Activated effector memory CD4-positive, alpha-beta T cell treated with anti-CD3 and anti-CD28 coated beads, Interleukin-2, amount 50 U/mL, for 16 hours (primary cell): ENCODE data around the gene CWC22.
"Not testable (repeated sequence)": the region's sequence is repeated elsewhere in the genome, so short reads cannot be mapped to it uniquely, and the experiment has no call there.

Source experiments
- DNase-seq: peaks from one replicate; pipeline ENCODE4 v3.0.0-alpha.2; 2020

CWC22 gene

DNA sequence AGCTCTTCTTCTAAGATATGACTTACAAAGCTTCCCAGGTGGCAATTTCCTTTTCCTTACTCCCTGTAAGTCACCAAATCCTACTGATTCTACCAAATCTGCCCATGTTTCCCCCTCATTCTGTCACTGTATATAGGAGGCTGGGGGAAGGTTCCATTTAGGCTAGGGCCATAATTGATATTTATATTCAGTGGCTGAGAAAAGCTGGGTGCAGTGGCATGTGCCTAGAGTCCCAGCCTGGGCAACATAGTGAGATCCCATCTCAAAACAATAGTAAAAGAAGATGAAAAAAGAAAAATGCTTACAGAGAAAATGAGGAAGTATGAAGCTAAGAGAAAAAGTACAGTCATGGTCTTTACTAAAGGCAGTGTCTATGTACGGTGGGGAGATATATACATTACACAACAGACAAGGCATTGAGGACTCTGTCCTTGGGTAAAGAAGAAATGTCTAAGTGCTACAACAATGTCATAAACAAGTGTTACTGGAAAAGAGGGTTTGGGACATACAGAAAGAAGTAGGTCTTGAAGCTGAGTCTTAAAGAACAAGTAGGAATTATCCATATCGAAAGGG, 4.8 kb downstream of the CWC22 start:
- no peak for DNase-seq

DNA sequence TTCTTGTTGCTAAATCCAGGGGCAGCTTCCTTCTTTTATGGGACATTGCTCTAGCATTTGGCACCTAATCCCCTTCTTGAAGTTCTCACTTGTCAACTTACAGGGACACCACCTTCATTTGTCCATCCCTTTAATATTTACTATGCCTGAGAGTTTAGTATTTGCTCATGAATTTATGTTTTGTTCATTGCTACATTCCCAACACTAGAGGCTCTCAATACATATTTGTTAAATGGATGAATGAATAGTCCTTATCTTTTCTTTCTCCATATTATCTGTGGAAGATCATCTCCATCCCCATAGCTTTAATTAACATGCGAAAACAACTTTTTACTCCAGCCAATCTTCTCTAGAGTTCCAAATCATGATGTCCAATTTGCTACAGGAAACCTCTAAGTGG, 5.4 kb downstream of the CWC22 start:
- no peak for DNase-seq

DNA sequence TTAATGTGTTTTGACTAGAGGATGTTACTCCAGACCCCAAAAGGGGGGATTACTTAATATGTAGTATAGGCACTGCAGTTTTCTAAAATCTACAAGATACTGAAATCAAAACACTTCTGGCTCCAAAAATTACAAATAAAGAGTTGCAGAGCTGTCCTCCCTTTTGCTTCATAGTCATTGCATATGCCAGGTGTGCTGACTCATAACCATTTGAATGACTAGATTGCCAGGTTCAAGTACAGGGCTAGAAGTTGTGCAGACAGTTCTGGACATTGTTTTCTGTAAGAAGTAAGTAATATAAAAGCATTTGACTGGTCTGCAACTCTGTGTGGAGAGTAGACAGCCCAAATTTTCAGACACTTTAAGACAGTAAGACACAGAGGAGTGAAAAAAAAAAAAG, 6.7 kb downstream of the CWC22 start:
- no peak for DNase-seq

DNA sequence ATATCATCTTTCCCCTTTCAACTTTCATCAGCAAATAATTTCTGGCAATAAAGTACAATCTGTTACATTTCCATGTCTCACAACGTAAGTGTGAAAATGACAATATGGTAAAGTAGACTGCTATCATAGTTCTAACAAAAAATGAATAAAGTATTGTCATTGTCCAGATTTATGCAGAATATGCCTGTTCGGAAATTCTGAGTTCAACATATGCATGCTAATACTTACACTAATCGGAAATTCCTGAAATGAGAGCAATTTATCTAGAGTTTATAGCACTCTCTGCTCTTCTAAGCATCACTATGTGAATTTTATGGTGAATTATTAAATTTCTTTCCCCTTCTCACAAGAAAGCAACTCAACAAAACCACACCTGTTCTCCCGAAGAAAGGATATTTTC, 8.1 kb downstream of the CWC22 start:
- no peak for DNase-seq

DNA sequence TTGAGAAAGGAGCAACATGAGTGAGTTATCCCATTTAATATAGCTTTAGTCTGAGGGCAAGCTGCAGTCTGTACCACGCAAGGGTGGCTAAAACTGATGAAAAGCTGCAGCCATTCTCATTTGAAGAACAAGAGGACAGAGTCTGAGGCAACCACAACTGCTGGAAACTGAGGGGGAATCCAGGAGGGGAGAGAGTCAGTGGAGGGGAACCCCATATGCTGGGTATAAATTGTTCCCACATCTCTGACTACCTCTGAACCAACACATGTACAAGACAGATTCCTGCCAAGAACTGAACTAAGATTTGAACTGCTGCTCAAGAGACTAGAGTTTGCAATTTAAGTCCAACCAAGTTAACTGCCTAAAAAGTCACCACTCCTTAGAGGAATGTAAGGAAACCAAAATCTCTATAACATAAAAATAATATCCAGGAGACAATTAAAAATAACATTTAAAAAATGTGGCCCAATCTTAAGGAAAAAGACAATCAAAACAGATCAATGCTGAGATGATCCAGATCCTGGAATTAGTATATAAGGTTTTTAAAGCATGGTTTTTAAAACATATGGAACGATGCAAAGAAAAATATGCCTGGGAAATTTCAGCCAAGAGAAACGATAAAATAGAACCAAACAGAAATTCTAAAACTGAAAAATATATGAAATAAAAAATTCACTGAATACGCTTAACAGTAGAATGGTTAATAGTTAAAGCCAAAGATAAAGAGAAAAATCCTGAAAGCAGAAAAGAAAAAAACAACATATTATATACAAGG, 11.2 kb downstream of the CWC22 start:
- no peak for DNase-seq

DNA sequence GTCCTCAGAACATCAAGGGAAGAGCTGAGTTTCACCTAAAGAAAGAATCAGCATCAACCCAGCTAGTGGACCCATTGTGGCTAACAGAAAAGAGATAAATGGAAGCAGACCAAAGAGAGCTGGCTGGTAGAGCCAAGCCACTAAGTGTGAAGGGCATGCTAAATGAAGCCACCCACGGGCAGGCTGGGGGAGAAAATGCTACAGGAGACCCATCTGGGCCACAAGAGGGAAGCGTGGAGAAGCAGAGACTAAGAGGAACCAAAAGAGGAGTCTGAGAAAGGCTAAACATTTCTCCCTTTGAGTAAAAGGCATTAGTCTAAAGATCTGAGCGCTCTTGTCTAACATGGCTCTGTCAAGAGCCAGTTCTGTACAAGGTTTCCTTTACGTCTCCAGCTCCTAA, 15.8 kb downstream of the CWC22 start:
- no peak for DNase-seq

DNA sequence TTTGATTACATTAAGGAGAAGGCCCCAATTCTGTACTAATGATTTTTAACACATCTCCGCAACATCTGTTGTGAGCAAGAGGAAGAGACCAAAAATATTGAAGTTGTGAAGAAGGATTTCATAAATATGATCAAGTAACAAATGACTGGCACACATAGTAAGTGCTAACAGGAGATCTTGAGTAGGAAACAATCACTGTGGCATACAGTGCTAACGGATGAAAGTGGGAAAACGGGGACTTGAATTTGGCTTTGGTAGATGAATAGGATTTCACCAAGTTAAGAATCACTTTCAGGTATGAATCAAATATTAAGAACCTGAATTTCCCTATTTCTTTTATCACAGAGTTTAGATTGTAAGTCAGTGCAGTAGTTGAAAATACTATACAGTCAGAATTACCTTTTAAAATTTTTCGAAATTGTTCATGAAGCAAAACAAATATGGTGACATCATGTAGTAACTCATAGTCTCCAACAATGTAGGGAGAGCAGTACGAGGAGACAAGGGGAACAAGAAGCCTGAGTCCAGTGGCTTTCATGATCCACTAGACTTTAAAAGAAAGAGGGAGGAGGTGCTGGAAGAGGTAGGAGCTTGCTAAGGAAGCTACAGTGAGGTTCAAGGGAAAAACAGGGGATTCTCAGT, 16.3 kb downstream of the CWC22 start:
- DNase-seq, result no peak

DNA sequence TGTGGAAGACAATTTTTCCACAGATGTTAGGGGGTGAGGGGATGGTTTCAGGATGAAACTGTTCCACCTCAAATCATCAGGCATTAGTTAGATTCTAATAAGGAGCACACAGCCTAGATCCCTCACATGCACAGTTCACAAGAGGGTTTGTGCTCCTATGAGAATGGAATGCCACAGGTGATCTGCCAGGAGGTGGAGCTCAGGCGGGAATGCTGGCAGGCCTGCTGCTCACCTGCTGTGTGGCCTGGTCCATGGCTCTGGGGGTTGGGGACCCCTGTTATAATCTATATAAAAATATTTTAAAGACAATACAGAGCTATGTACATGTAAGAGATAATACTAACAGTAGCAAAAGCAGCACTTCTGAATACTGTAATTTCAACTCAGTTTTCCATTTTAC, 19.2 kb downstream of the CWC22 start:
- DNase-seq, result no peak

DNA sequence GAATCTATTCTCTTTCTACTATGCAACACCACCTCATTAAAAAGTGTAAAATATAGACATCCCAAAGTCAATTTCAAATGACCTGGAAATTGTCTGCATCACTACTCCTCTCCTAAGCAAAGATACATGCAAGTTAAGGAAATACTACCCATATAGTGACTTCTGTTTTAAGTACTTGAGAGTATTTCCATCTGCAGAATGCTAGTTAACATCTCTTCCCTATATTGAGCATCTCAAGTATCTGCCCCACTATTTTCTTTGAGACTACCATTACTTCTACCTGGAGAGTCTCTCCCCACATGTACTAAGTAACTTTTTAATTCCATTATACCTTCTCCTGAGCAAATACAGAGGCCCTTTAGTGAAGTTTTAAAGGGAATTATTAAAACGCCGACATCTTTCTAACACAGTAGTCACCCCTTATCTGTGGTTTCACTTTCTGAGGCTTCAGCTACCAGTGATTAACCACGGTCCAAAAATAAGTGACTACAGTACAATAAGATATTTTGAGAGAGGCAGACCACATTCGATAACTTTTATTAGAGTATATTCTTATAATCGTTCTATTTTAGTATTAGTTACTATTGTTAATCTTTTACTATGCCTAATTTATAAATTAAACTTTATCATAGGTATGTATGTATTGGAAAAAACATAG, 21.8 kb downstream of the CWC22 start:
- DNase-seq, result no peak

DNA sequence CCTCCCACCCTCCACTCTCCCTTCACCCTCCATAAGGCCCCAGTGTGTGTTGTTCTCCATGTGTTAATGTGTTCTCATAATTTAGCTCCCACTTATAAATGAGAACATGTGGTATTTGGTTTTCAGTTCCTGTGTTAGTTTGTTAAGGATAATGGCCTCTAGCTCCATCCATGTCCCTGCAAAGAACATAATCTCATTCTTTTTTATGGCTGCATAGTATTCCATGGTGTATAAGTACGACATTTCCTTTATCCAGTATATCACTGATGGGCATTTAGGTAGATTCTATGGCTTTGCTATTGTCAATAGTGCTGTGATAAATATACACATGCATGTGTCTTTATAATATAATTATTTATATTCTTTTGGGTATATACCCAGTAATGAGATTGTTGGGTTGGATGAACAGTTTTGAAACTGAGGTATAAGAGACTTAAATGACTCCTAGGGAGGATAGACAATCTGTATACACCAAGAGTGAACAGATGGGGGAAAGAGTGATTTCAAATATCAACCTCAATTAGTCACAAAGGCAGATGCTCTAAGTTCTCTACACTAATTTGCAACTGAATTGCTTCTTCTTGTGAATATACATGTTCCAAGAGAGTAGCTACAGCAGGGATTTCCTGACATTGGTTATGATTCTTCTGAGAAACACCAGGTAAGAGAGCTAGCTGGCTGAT, 23.7 kb downstream of the CWC22 start:
- no peak for DNase-seq

DNA sequence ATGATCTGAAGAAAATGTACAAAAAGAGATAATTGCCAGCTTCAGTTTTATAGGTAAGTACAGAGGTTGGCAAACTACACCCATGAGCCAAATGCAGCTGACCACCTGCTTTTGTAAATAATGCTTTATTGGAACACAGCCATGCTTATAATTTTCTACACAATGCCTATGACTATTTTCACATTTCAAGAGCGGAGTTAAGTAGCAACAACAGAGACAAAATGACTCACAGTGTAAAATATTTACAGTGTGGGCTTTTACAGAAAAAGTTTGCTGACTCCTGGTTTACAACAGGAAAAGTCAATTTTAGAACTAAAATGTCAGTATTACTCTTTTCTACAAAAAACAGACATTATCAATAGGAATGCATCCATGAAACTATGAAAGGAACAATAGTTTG, 26.0 kb downstream of the CWC22 start:
- DNase-seq, result no peak

DNA sequence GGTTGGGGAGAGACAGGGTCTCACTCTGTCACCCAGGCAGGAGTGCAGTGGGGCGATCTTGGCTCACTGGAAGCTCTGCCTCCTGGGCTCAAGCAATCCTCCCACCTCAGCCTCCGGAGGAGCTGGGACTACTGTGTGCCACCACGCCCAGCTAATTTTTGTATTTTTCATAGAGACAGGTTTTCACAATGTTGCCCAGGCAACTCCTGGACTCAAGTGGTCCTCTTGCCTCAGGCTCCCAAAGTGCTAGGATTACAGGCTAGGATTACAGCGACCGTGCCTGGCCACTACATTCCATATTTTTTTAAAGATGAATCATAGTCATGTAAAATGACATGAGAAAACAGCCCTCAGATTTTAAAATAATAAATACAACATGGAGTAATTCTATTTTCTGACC, 32.3 kb downstream of the CWC22 start:
- no peak for DNase-seq

DNA sequence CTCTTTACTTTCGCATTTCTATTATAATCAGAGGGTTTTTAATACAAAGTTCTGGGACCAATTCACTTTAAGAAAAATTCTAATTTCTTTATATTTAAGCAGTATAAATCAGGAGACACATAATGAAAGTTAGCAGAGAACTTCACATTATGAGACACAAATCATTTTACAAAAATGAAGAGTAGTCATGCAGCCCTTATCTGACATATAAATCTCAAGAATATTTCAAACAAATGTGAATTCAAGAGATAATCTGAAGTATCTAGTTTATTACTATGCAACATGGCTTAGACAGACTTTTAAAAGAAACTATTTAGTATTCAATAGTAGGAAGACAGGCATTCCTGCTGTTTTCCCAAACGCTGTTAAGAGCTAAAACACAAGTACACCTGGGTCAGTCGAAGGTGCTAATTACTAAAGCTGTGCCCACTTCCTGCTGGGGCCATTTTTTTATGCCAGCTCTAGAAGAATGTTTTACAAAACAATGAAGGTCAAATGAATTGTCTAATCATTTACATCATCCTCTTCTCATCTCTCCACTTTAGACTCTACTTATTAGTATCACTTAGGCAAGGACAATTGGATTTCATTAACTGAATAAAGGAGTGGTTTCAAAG, 40.2 kb downstream of the CWC22 start:
- DNase-seq, result no peak

DNA sequence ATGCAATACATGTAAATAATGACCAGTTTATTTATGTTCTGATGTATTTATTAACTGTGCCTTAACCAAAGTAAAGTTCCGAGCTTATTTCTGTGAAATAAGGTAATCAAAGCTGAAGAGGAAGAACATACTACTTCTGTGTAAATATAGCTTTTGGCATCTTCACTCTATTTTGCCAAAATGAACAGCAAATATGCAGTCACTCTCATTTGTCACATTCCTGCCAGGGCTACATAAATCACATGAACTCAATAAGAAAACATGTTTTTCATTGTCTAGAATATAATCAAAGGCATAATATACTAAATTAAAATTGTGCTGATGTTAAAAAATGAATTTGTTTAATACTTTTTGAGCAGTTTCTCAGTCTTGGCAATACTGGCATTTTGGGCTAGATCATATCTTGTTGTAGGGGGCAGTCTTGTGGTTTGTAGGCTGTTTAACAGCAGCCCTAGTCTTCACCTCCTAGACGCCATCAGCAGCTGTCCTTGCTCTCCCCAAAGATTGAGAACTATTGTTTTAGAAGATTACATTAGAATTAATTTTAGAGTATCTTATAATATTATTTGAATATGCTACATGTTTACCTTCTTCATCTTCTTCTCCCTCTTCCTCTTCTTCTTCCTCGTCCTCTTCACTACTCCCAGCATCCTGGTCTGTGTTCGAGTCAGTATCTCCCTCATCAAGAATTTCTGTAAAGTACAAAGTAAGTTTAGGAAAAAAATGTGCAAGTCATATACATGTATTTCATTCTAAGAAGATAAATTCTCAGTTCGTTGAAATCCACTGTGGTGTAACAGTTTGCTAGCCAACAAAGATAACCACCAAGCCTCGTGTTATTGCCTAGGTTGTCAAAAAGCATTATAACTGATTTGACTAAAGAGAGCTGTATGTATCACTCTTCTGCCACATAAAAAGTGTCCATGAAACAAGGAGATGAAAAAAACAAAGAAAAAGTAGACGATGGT, 41.5 kb downstream of the CWC22 start:
- DNase-seq, result no peak

DNA sequence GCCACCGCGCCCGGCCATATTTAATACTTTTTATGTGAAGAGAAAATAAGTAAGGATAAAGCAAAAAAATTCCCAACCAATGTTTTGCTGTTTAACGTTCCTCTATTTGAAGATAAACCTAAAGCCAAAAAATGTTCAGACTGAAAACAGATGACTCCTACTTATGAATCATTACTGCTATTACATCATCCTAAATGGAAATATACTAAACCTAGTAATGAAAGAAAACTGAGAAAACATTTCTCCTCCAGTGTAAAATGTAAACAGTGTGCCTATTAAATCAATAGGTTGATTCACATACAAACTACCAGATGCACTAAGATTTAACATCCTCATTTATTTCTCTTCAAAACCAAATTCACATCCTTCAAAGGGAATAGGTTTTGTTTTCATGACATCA, 43.5 kb downstream of the CWC22 start:
- DNase-seq, result no peak

DNA sequence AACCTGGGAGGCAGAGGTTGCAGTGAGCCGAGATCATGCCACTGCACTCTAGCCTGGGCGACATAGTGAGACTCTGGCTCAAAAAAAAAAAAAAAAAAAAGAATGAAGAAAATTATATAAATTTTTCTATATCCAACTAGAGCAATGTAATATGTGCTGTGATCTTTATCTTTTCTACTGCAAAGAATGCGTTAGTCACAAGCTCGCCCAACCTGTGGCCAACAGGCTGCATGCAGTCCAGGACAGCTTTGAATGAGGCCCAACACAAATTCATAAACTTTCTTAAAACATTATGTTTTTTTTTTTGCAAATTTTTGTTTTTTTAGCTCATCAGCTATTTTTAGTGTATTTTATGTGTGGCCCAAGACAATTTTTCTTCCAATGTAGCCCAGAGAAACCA, 48.8 kb downstream of the CWC22 start:
- DNase-seq, result not testable (repeated sequence)

DNA sequence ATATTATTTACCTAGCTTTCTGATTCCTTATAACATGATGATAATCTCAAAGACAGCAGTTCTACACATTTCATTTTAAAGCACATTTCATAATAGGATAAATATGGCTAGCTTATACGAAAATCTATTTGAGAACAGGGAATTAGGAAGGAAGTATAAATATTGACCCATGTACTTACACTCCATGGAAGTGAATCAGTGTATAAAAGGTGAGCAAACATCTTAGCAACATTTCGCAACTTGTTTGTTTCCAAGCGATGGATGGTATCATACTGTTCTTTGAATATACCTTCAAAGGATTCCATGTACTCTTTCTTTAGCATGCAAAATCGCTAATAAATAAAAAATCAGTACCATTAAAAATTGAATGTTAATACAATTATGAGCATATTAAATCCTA, 53.1 kb downstream of the CWC22 start:
- no peak for DNase-seq

DNA sequence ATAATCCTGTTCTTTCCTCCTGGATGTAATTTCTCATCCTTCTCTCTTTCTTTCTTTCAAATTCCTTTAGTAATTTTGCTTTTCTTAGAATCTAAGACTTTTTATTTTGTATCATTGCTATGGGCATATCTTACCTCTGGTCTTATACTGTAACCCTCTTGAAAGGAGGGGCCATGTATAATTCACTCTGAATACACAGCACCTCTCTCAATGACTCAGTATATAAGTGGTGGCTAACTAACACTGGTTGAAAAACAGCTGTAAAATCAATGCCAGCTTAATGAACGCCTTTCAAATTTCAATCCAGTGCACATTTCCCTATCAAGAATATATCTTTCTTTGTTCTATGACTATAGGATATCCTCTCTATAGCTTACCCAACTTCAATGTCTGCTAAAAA, 53.7 kb downstream of the CWC22 start:
- no peak for DNase-seq

DNA sequence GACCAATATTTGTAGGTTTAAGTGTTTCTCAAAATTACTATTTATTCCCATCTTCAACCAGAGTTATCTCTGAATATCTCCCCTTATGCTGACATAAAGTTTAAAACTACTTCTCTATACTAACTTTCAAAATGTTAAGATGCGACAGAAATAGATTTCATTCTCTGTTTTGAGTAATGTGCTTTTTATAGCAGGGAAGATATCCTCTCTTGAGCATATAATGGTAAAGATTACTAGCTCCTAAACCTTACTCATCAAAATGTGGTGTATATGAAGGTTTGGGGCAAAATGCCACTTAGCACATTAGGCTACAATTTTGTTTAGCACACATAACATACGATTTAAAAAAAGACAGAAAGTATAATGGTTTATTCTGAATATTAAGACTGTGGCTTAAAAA, 54.4 kb downstream of the CWC22 start:
- DNase-seq, result no peak

DNA sequence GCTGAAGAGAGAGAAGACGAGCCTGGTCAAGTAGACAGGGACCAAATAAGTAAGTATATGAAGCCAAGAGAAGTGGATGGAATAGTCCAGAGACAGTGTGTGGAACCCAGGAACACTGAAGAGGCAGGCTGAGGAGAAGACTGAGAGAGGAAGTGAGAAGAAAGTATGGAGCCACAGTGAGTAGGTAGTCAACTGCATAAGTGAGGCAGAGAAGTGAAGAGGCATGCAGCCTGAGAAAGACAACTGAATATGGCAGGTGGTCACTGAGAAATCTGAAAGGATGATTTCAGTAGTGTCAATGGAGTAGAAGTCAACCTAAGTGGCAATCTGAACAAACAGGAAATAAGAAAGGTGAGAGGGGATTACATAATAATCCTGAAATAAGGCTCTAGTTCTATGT, 55.4 kb downstream of the CWC22 start:
- no peak for DNase-seq

DNA sequence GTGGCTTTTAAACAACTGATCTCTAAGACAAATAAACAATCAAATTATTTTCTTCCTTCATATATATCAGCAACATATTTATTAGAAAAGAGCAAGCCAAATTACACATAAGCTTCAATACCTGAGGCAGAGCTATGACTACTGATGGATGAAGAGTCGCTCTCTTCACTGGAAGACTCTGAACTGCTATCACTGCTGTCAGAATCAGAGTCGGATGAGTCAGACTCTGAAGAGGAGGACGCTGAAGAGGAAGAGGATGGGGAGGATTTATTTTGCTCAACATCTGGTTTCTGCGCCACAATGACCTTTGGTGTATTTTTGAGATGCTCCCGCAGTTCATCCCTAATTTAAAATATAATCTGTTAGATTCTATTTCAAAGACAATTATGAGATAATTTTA, 56.7 kb downstream of the CWC22 start:
- no peak for DNase-seq

DNA sequence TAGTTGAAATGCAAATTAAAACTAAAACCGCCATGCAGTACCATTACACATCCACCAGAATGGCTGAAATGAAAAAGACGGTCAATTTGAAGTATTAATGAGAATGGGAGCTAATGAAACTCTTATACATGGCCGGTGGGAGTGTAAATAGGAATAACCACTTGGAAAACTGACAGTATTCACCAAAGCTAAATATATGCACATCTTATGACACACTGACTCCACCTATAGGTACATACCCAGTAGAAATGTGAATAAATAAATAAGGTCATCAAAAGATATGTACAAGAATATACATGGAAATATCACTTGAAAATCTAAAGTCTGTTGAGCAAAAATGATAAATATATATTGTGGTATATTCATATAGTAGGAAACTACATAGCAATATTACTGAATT, 57.7 kb downstream of the CWC22 start:
- no peak for DNase-seq
